ENCODE measurements around the gene PAX2.

Gene PAX2

GRCh38 chr10:100760726-100761125, 15.3 kb downstream of the PAX2 start:
- DNase-seq, result no peak

GRCh38 chr10:100761191-100761590, 15.8 kb downstream of the PAX2 start:
- DNase-seq, result no peak

GRCh38 chr10:100763043-100763747, 17.8 kb downstream of the PAX2 start:
- DNase-seq, result no peak

GRCh38 chr10:100766693-100767421, 21.5 kb downstream of the PAX2 start:
- DNase-seq, result no peak

GRCh38 chr10:100767422-100767775, 22.0 kb downstream of the PAX2 start:
- DNase-seq, result no peak

GRCh38 chr10:100769481-100769880, 24.1 kb downstream of the PAX2 start:
- DNase-seq, result no peak

- DNase-seq, result no peak
Observed at GRCh38 chr10:100773646-100774045, 28.3 kb downstream of the PAX2 start.

- DNase-seq, result no peak
Observed at GRCh38 chr10:100774223-100774622, 28.8 kb downstream of the PAX2 start.

- DNase-seq, result no peak
Observed at GRCh38 chr10:100774876-100775275, 29.5 kb downstream of the PAX2 start.

- no peak for DNase-seq
Observed at GRCh38 chr10:100775386-100775785, 30.0 kb downstream of the PAX2 start.

- no peak for DNase-seq
Observed at GRCh38 chr10:100775871-100776270, 30.5 kb downstream of the PAX2 start.

- no peak for DNase-seq
Observed at GRCh38 chr10:100776671-100777070, 31.3 kb downstream of the PAX2 start.

GRCh38 chr10:100779329-100779728, 33.9 kb downstream of the PAX2 start:
- no peak for DNase-seq

- no peak for DNase-seq
Observed at GRCh38 chr10:100780324-100780723, 34.9 kb downstream of the PAX2 start.

GRCh38 chr10:100781145-100781665, 35.8 kb downstream of the PAX2 start:
- no peak for DNase-seq

GRCh38 chr10:100782461-100783244, 37.3 kb downstream of the PAX2 start:
- DNase-seq, result no peak

GRCh38 chr10:100784126-100784525, 38.7 kb downstream of the PAX2 start:
- DNase-seq, result no peak

GRCh38 chr10:100786591-100786990, 41.2 kb downstream of the PAX2 start:
- DNase-seq, result no peak

GRCh38 chr10:100788002-100788903, 42.9 kb downstream of the PAX2 start:
- DNase-seq, result no peak

- no peak for DNase-seq
Observed at GRCh38 chr10:100790761-100791208, 45.4 kb downstream of the PAX2 start.

GRCh38 chr10:100791369-100792058, 46.1 kb downstream of the PAX2 start:
- no peak for DNase-seq

- no peak for DNase-seq
Observed at GRCh38 chr10:100792574-100792973, 47.2 kb downstream of the PAX2 start.

Measured in bone marrow (tissue), 2 donors.